IPS DF 6.9 (cell line): ENCODE measurements around the gene DMBT1.
"Not testable (repeated sequence)": the region's sequence is repeated elsewhere in the genome, so short reads cannot be mapped to it uniquely, and the experiment has no call there.

Experiments used
- DNase-seq: peaks from one replicate; pipeline ENCODE4 v3.0.0-alpha.2; 2013; ENCODE audit warnings: low read depth, low spot score
- H3K27ac ChIP-seq: one replicate; pipeline ENCODE4 v1.5.1; 2013; ENCODE audit warnings: low read length, control low read depth
- H3K27me3 ChIP-seq: 2 replicates; pipeline ENCODE4 v1.6.1; 2013; ENCODE audit warnings: mild to moderate bottlenecking, low read length; ENCODE audit not compliant: control insufficient read depth, insufficient read depth
- H3K36me3 ChIP-seq: 2 replicates; pipeline ENCODE4 v1.6.1; 2013; ENCODE audit warnings: low read length; ENCODE audit not compliant: control insufficient read depth, insufficient read depth
- H3K4me1 ChIP-seq: 2 replicates; pipeline ENCODE4 v1.6.1; 2013; ENCODE audit warnings: low read length; ENCODE audit not compliant: control insufficient read depth, insufficient read depth
- H3K4me3 ChIP-seq: 2 replicates; pipeline ENCODE4 v1.5.1; 2013; ENCODE audit warnings: mild to moderate bottlenecking, low read length
- H3K9me3 ChIP-seq: 2 replicates; pipeline ENCODE4 v1.6.1; 2013; ENCODE audit warnings: low read length, inconsistent platforms; ENCODE audit not compliant: control insufficient read depth, insufficient read depth
- WGBS: extraction: QIAGEN DNeasy Blood & Tissue Kit; methylation state at CpG from one replicate; pipeline ENCODE4 v1.1.7; 2013; ENCODE audit warnings: mixed read lengths, missing lambda C conversion rate; ENCODE audit not compliant: insufficient read length, insufficient coverage; 5-methylcytosine and 5-hydroxymethylcytosine counted together

Gene DMBT1

DNA sequence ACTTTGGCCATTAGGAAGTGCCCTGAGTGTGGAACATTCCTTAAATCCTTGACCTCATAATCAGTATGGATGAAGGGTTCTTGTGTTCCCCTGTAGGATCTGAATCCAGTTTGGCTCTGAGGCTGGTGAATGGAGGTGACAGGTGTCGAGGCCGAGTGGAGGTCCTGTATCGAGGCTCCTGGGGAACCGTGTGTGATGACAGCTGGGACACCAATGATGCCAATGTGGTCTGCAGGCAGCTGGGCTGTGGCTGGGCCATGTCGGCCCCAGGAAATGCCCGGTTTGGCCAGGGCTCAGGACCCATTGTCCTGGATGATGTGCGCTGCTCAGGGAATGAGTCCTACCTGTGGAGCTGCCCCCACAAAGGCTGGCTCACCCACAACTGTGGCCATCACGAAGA is 60.4 kb downstream of the DMBT1 start:
- H3K27ac ChIP-seq, H3K4me3 ChIP-seq, H3K27me3 ChIP-seq, H3K9me3 ChIP-seq, H3K4me1 ChIP-seq, DNase-seq, H3K36me3 ChIP-seq: not testable (repeated sequence)
- no CpG with 5 or more reads among the region's 8 CpGs for WGBS

DNA sequence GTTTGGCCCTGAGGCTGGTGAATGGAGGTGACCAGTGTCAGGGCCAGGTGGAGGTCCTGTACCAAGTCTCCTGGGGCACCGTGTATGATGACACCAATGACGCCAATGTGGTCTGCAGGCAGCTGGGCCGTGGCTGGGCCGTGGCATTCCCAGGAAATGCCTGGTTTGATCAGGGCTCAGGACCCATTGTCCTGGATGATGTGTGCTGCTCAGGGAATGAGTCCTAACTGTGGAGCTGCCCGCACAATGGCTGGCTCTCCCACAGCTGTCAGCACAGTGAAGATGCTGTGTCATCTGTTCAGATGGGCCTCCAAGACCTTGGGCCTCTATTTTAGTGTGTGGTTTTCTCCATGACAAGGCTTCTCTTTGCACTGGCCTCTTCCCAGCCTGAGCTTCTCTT is 64.0 kb downstream of the DMBT1 start:
- DNase-seq = no peak
- Histone ChIP-seq H3K27ac (no peak overlapping the region), H3K36me3 (no peaks in the 10 kb centered on the region), H3K4me3 (no peak overlapping the region), H3K27me3 (no peaks in the 10 kb centered on the region), H3K4me1 (0 out of 2 replicates have a peak, but pooled peaks cover 2% of the 10 kb centered on the region), H3K9me3 (no peaks in the 10 kb centered on the region)
- no CpG with 5 or more reads among the region's 5 CpGs for WGBS

DNA sequence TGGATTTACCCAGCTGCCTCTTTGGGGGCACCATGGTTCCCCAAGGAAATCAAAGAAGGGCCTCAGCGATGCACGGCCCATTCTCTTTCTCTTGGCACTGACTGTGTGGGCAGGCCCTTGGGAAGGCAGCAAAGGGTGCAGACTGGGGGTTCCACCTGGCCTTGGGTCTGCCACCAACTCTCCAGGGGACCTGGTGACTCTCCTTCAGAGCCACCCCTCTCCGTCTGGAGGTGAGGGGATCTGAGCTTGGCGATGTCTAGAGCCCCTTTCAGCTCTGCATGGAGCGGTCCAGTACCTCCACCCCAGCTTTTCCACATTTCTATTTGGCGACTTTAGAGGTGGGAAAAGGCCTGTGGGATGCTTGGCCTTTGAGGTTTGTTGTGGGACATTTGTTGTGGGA is 70.0 kb downstream of the DMBT1 start:
- DNase-seq = no peak
- no CpG with 5 or more reads among the region's 6 CpGs for WGBS

GRCh38 chr10:122632031-122632430 is 71.5 kb downstream of the DMBT1 start:
- no peaks in the 10 kb centered on the region for H3K36me3 ChIP-seq
- 0 out of 2 replicates have a peak, but pooled peaks cover 2% of the 10 kb centered on the region for H3K4me1 ChIP-seq
- no peak overlapping the region for H3K27ac ChIP-seq
- H3K4me3 ChIP-seq = no peak overlapping the region
- WGBS = no CpG with 5 or more reads among the region's 5 CpGs
- no peaks in the 10 kb centered on the region for H3K27me3 ChIP-seq
- H3K9me3 ChIP-seq = no peaks in the 10 kb centered on the region
- DNase-seq = no peak

More for the DNA sequence above, 70.0 kb downstream of the DMBT1 start:
- Histone ChIP-seq H3K4me3 (no peak overlapping the region), H3K27ac (no peak overlapping the region), H3K9me3 (no peaks in the 10 kb centered on the region), H3K36me3 (no peaks in the 10 kb centered on the region), H3K4me1 (0 out of 2 replicates have a peak, but pooled peaks cover 2% of the 10 kb centered on the region), H3K27me3 (no peaks in the 10 kb centered on the region)

GRCh38 chr10:122632576-122632975 is 72.0 kb downstream of the DMBT1 start:
- Histone ChIP-seq H3K4me1 (0 out of 2 replicates have a peak, but pooled peaks cover 2% of the 10 kb centered on the region), H3K27ac (no peak overlapping the region), H3K9me3 (no peaks in the 10 kb centered on the region), H3K36me3 (no peaks in the 10 kb centered on the region), H3K27me3 (no peaks in the 10 kb centered on the region), H3K4me3 (no peak overlapping the region)
- no peak for DNase-seq
- no CpG with 5 or more reads among the region's 3 CpGs for WGBS

- DNase-seq = no peak
- no CpG with 5 or more reads among the region's 7 CpGs for WGBS
- H3K9me3 ChIP-seq = no peaks in the 10 kb centered on the region
Observed at GRCh38 chr10:122636953-122637352, 76.4 kb downstream of the DMBT1 start.

GRCh38 chr10:122637376-122637775 is 76.8 kb downstream of the DMBT1 start:
- no peak for DNase-seq
- H3K27ac ChIP-seq = no peak overlapping the region
- H3K9me3 ChIP-seq = no peaks in the 10 kb centered on the region
- WGBS = no CpG with 5 or more reads among the region's 2 CpGs
- no peaks in the 10 kb centered on the region for H3K4me1 ChIP-seq
- H3K36me3 ChIP-seq = no peaks in the 10 kb centered on the region
- H3K27me3 ChIP-seq = no peaks in the 10 kb centered on the region
- H3K4me3 ChIP-seq = no peak overlapping the region

More at GRCh38 chr10:122636953-122637352, 76.4 kb downstream of the DMBT1 start:
- Histone ChIP-seq H3K36me3 (no peaks in the 10 kb centered on the region), H3K27ac (no peak overlapping the region), H3K27me3 (no peaks in the 10 kb centered on the region), H3K4me3 (no peak overlapping the region), H3K4me1 (no peaks in the 10 kb centered on the region)

- 100% methylated on average over 1 of the region's 6 CpGs for WGBS
- Histone ChIP-seq H3K4me1 (no peaks in the 10 kb centered on the region), H3K4me3 (no peak overlapping the region), H3K36me3 (no peaks in the 10 kb centered on the region), H3K27me3 (no peaks in the 10 kb centered on the region), H3K9me3 (no peaks in the 10 kb centered on the region), H3K27ac (no peak overlapping the region)
- DNase-seq = no peak
Observed at GRCh38 chr10:122638106-122638505, 77.6 kb downstream of the DMBT1 start.

GRCh38 chr10:122639801-122640200 is 79.2 kb downstream of the DMBT1 start:
- H3K36me3 ChIP-seq = no peaks in the 10 kb centered on the region
- no peak for DNase-seq
- no CpG with 5 or more reads among the region's 7 CpGs for WGBS
- no peaks in the 10 kb centered on the region for H3K9me3 ChIP-seq
- no peak overlapping the region for H3K4me3 ChIP-seq
- H3K4me1 ChIP-seq = no peaks in the 10 kb centered on the region
- H3K27me3 ChIP-seq = no peaks in the 10 kb centered on the region
- H3K27ac ChIP-seq = no peak overlapping the region

DNA sequence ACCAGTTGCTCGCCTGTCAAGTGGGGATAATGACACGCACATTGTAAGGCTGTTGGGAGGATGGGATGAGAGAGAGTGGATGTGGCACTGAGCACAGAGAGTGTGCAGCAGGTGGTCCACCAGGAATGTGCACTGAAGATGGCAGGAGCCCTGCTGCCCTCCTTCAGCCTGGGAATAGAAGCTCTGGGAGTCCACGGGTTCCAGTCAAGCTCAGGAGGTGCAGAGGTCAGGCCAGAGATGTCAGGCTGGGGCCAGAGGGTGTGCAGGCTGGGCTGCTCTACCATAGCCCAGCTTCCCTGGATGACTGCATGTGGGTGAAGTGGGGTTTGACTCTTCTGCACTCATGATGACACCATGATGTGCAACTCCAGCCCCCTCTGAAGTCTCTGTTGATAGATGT is 80.4 kb downstream of the DMBT1 start:
- Histone ChIP-seq H3K4me3 (no peak overlapping the region), H3K4me1 (no peaks in the 10 kb centered on the region), H3K36me3 (no peaks in the 10 kb centered on the region), H3K27ac (no peak overlapping the region), H3K27me3 (no peaks in the 10 kb centered on the region), H3K9me3 (no peaks in the 10 kb centered on the region)
- DNase-seq = no peak
- no CpG with 5 or more reads among the region's 3 CpGs for WGBS

DNA sequence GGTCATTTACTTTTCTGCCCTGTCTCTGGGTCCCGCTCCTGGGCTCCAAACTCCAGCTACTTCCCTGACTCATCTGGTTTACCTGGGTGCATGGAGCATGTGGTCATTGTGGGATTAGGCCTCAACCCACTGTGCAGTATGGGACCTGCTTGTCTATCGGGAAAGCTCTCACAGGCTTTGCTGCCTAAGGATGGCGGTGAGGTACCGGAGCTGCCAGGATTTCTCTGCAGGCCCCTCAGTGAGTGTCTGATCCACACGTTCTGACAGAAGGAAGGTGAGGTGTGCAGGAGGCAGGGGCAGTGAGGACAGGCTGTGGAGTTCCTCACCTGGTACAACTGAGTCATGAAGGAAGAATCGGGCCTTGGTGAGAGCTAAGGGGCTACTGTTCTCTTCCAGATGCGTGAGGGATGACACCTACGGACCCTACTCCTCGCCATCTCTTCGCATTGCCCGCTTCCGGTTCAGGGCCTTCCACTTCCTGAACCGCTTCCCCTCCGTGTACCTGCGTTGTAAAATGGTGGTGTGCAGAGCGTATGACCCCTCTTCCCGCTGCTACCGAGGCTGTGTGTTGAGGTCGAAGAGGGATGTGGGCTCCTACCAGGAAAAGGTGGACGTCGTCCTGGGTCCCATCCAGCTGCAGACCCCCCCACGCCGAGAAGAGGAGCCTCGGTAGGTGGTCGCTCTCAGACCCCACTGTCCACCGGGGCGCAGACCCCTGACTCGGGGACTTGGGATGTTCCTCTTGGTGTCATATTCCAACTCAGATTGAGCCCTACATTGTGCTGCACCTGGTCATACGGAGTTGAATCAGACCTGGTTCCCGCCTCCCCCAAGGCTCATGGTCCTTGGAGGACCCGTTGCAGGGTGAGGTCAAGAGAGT is 82.4 kb downstream of the DMBT1 start:
- Histone ChIP-seq H3K4me3 (no peak overlapping the region), H3K4me1 (no peaks in the 10 kb centered on the region), H3K9me3 (no peaks in the 10 kb centered on the region), H3K27me3 (no peaks in the 10 kb centered on the region), H3K36me3 (no peaks in the 10 kb centered on the region), H3K27ac (no peak overlapping the region)
- WGBS = no CpG with 5 or more reads among the region's 31 CpGs
- no peak for DNase-seq
